GM19351 (cell line): ENCODE results near the gene ATP5F1E.

Experiments
- ATAC-seq: cut with Tn5 transposase; IDR thresholded peaks from one replicate; pipeline ENCODE4 v1.9.1; 2021; ENCODE audit warnings: mild to moderate bottlenecking, moderate library complexity; ENCODE audit not compliant: unreplicated experiment

Gene ATP5F1E

GRCh38 chr20:59006864-59007664 lies 25.1 kb downstream of the ATP5F1E start, which contains the start of gene CTSZ:
TSS of gene CTSZ (minus strand) at chr20:59007254. CDS start at chr20:59007128, 126 bp downstream.
- ATAC-seq, result peak; percentile 26

GRCh38 chr20:59006167-59006863 lies 25.8 kb downstream of the ATP5F1E start:
- no peak for ATAC-seq

- ATAC-seq, result no peak
Measured at GRCh38 chr20:59005523-59006166, 26.5 kb downstream of the ATP5F1E start.

GRCh38 chr20:59004763-59005522 lies 27.2 kb downstream of the ATP5F1E start:
- peak; percentile 57 for ATAC-seq

- ATAC-seq, result no peak
Measured at GRCh38 chr20:59004493-59004762, 27.7 kb downstream of the ATP5F1E start.

- ATAC-seq, result no peak
Measured at GRCh38 chr20:59003836-59004492, 28.2 kb downstream of the ATP5F1E start.

- no peak for ATAC-seq
Measured at GRCh38 chr20:59002874-59003399, 29.2 kb downstream of the ATP5F1E start.

GRCh38 chr20:59002388-59002787 lies 29.7 kb downstream of the ATP5F1E start:
- no peak for ATAC-seq

GRCh38 chr20:59001449-59002171 lies 30.5 kb downstream of the ATP5F1E start:
- ATAC-seq, result no peak

- no peak for ATAC-seq
Measured at GRCh38 chr20:59001068-59001448, 31.1 kb downstream of the ATP5F1E start.

GRCh38 chr20:59000326-59000725 lies 31.8 kb downstream of the ATP5F1E start:
- ATAC-seq, result no peak

GRCh38 chr20:58998656-58999055 lies 33.5 kb downstream of the ATP5F1E start:
- ATAC-seq, result no peak

GRCh38 chr20:58997141-58997770 lies 34.9 kb downstream of the ATP5F1E start:
- no peak for ATAC-seq

- ATAC-seq, result no peak
Measured at GRCh38 chr20:58996226-58996611, 35.9 kb downstream of the ATP5F1E start.

GRCh38 chr20:58995461-58996225 lies 36.5 kb downstream of the ATP5F1E start:
- no peak for ATAC-seq

GRCh38 chr20:58994390-58995159 lies 37.6 kb downstream of the ATP5F1E start:
- no peak for ATAC-seq

- ATAC-seq, result peak; percentile 64
Measured at GRCh38 chr20:58993332-58994248, 38.5 kb downstream of the ATP5F1E start.
